Bronchial epithelial cell (primary cell): Measurements from ENCODE around the gene RGS10. TPM values are rescaled to one million over a fixed set of nuclear protein-coding genes. Genes with fewer than 3 reads are reported as not detected.
"Not testable (repeated sequence)": the region's sequence is repeated elsewhere in the genome, so short reads cannot be mapped to it uniquely, and the experiment has no call there.

Experiments
- DNase-seq: peaks from one replicate; pipeline ENCODE4 v3.0.0-alpha.2; 2010; ENCODE audit warnings: low read depth
- FAIRE-seq: peaks from 2 replicates; lab custom pipeline; 2011; peaks lifted over from hg19 to GRCh38; lab: Jason Lieb, UNC
- H3K27me3 ChIP-seq: 2 replicates; pipeline ENCODE4 v1.5.1; 2011; ENCODE audit warnings: low read length; ENCODE audit not compliant: control insufficient read depth, insufficient read depth
- H3K36me3 ChIP-seq: 2 replicates; pipeline ENCODE4 v1.5.1; 2011; ENCODE audit warnings: low read length; ENCODE audit not compliant: control insufficient read depth, insufficient read depth
- H3K4me3 ChIP-seq: 2 replicates; pipeline ENCODE4 v1.5.1; 2011; ENCODE audit warnings: mild to moderate bottlenecking, low read depth, low read length, control low read depth
- CTCF ChIP-seq: IDR thresholded peaks from 2 replicates; pipeline ENCODE4 v1.5.1; 2011; ENCODE audit warnings: mild to moderate bottlenecking, moderate library complexity, low read length, control low read depth, inconsistent platforms; ENCODE audit not compliant: insufficient read depth, severe bottlenecking
- total RNA-seq: library from RNA; depleted of rRNA; stranded (reverse); fragments of >200 nt; gene quantifications from 2 replicates; pipeline ENCODE4 v1.2.1, GENCODE V29; 2014

The RGS10 gene
- total RNA-seq, 1 donor from 2014 or later = 35.5 TPM

- no peak for FAIRE-seq
- DNase-seq = no peak
- Histone ChIP-seq H3K4me3 (no peak overlapping the region), H3K36me3 (no peaks in the 10 kb centered on the region), H3K27me3 (peaks cover 2% of the 10 kb centered on the region)
- TF ChIP-seq CTCF = no peak
Measured at GRCh38 chr10:119466076-119466475, 76.4 kb downstream of the RGS10 start.

DNA sequence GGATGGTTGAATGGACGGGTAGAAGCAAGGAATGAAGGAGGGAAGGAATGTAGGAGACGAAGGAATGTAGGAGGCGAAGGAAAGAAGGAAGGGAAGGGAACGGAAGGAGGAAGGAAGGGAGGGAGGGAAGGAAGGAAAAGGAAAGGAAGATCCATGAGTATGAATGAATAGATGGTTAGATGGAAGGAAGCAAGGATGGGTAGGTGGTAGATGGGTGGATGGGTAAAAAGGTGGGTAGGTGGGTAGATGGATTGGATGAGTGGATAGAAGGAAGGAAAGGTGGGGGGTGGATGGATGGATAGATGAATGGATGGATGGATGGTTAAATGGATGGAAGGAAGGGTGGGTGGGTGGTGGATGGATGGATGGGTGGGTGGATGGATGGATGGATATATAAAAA, 77.4 kb downstream of the RGS10 start:
- TF ChIP-seq CTCF = no peak
- FAIRE-seq (no peak), DNase-seq (no peak)
- Histone ChIP-seq H3K36me3 (no peaks in the 10 kb centered on the region), H3K27me3 (peaks cover 2% of the 10 kb centered on the region), H3K4me3 (no peak overlapping the region)

DNA sequence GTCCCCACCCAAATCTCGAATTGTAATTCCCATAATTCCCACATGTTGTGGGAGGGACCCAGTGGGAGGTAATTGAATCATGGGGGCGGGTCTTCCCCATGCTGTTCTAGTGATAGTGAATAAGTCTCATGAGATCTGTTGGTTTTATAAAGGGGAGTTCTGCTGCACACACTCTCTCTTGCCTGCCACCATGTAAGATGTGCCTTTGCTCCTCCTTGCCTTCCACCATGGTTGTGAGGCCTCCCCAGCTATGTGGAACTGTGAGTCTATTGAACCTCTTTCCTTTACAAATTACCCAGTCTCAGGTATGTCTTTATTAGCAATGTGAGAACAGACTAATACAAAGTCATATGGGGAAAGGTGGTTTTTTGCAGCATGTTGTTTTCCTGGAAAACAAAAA, 79.3 kb downstream of the RGS10 start:
- H3K27me3 ChIP-seq, H3K4me3 ChIP-seq, H3K36me3 ChIP-seq, DNase-seq, FAIRE-seq: not testable (repeated sequence)

- Histone ChIP-seq H3K36me3 (no peaks in the 10 kb centered on the region), H3K27me3 (no peaks in the 10 kb centered on the region), H3K4me3 (no peak overlapping the region)
- TF ChIP-seq CTCF = no peak
- DNase-seq = no peak
- FAIRE-seq = peak; percentile 68
Measured at GRCh38 chr10:119462773-119463172, 79.7 kb downstream of the RGS10 start.

GRCh38 chr10:119461923-119462322, 80.6 kb downstream of the RGS10 start:
- Histone ChIP-seq H3K4me3 (no peak overlapping the region), H3K27me3 (no peaks in the 10 kb centered on the region), H3K36me3 (no peaks in the 10 kb centered on the region)
- TF ChIP-seq CTCF = no peak
- DNase-seq (peak; percentile 12), FAIRE-seq (no peak)

DNA sequence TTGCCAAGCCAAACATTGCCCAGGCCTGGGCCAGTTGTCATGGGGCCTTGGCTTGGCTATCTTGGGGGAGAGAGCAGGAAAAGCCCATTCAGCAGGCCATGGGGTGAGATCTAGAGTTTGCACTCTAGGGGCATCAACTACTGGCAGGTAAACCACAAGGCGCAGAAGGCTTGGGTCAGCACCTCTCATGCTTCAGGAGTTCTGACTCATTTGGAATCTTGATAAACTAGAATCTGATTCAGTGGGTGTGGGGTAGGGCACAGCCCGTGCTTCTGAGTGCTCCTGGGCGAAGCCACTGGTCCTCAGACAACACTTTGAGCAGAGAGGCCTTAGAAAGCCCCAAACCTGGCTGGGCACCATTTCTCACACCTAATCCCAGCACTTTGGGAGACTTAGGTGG, 81.1 kb downstream of the RGS10 start:
- FAIRE-seq = peak; percentile 43
- peak; percentile 94 for DNase-seq

More for the DNA sequence above, 81.1 kb downstream of the RGS10 start:
- H3K4me3 ChIP-seq = no peak overlapping the region
- H3K27me3 ChIP-seq = no peaks in the 10 kb centered on the region
- TF ChIP-seq CTCF = peak; percentile 33
- no peaks in the 10 kb centered on the region for H3K36me3 ChIP-seq
